Stimulated activated naive B cell treated with anti-CD40 and anti-IgM and Interleukin-4, amounts not matched to agents 10 μg/mL and 1 μg/mL and 100 μg/mL, for 72 hours (primary cell): ENCODE results near the gene TRIM29.
A peak's percentile ranks its signal among the peaks of the same experiment; 100 is the strongest.

ENCODE experiments used
- ATAC-seq, 2 donors: fragments of 150-1000 bp; cut with Tn5 transposase; replicated peaks; 2 replicates each; pipeline ENCODE4 v1.10.0; 2021; ENCODE audit warnings: moderate library complexity in 1 of 2
- DNase-seq: peaks from one replicate; pipeline ENCODE4 v3.0.0; 2021
- H3K27ac Mint-ChIP-seq: one replicate; pipeline ENCODE4 v1.8.0; 2022; ENCODE audit warnings: mild to moderate bottlenecking, mixed read lengths
- H3K27me3 Mint-ChIP-seq, 2 donors: one replicate each; pipeline ENCODE4 v1.8.0; 2022; ENCODE audit warnings: mixed read lengths in 2 of 2
- H3K36me3 Mint-ChIP-seq, 2 donors: one replicate each; pipeline ENCODE4 v1.8.0; 2022; ENCODE audit warnings: mixed read lengths in 2 of 2, mild to moderate bottlenecking in 1 of 2
- H3K4me1 Mint-ChIP-seq, 2 donors: one replicate each; pipeline ENCODE4 v1.8.0; 2022; ENCODE audit warnings: mixed read lengths in 2 of 2, mild to moderate bottlenecking in 1 of 2
- H3K4me3 Mint-ChIP-seq, 2 donors: one replicate each; pipeline ENCODE4 v1.8.0; 2022; ENCODE audit warnings: mild to moderate bottlenecking in 2 of 2, mixed read lengths in 2 of 2, moderate library complexity in 1 of 2
- H3K9me3 Mint-ChIP-seq, 2 donors: one replicate each; pipeline ENCODE4 v1.8.0; 2022; ENCODE audit warnings: mixed read lengths in 2 of 2, mild to moderate bottlenecking in 1 of 2

The TRIM29 gene

DNA sequence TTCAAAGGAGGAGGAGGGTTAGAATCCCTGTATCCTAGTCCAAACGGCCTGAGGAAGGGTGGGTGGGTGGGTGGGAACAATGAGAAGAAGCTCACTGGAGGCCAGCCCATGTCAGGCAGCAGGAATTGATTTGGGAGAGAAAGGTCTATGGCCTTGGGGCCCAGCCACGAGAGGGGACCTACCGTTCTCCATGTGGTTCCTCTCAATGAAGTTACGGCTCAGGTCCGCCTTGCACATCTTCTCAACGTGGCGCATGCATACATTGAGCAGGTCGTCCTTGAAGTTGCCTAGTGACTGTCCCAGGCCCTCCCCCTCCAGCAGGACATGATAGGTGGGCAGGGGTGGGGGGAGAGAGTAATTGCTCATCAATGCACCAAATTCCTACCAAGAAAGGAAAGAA lies 12.4 kb downstream of the TRIM29 start:
- H3K9me3 Mint-ChIP-seq: no peaks in the 10 kb centered on the region
- DNase-seq: no peak
- no peak overlapping the region for H3K4me3 Mint-ChIP-seq
- ATAC-seq: no peak
- H3K4me1 Mint-ChIP-seq: no peaks in the 10 kb centered on the region
- H3K36me3 Mint-ChIP-seq: no peaks in the 10 kb centered on the region
- peaks cover 6 to 15% of the 10 kb centered on the region in 2 donors for H3K27me3 Mint-ChIP-seq
- no peak overlapping the region for H3K27ac Mint-ChIP-seq

- ATAC-seq (peak; percentile 23 to 42), DNase-seq (no peak)
- Mint-ChIP-seq H3K9me3 (no peaks in the 10 kb centered on the region), H3K36me3 (no peaks in the 10 kb centered on the region), H3K27me3 (peaks cover 6 to 15% of the 10 kb centered on the region in 2 donors), H3K4me1 (no peaks in the 10 kb centered on the region), H3K27ac (no peak overlapping the region), H3K4me3 (no peak overlapping the region)
Observed at GRCh38 chr11:120125024-120125423, 12.9 kb downstream of the TRIM29 start.

DNA sequence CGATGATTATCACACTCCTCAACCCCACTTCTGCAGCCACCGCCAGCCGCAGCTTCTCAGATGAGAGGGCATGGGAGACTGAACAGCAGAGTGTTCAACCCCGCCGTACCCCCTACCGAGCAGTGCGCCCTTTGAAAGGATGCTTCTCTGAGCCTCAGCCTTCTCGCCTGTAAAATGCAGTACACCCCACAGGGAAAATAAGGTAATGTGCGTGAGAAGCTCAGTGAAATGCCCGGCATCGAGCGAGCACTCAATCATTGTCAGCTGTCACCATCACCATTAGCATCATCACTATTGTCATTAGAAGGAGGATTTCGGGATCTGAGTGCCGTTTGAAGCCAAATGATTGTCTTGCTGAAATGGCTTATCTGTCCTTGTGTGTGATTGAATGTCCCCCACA lies 13.6 kb downstream of the TRIM29 start:
- Mint-ChIP-seq H3K36me3 (no peaks in the 10 kb centered on the region), H3K9me3 (no peaks in the 10 kb centered on the region), H3K4me3 (no peak overlapping the region), H3K4me1 (no peaks in the 10 kb centered on the region), H3K27ac (no peak overlapping the region), H3K27me3 (peaks cover 6 to 15% of the 10 kb centered on the region in 2 donors)
- no peak for DNase-seq
- no peak for ATAC-seq

GRCh38 chr11:120123946-120124345 lies 14.0 kb downstream of the TRIM29 start:
- Mint-ChIP-seq H3K27me3 (peaks cover 6 to 15% of the 10 kb centered on the region in 2 donors), H3K4me1 (no peaks in the 10 kb centered on the region), H3K27ac (no peak overlapping the region), H3K9me3 (no peaks in the 10 kb centered on the region), H3K36me3 (no peaks in the 10 kb centered on the region), H3K4me3 (no peak overlapping the region)
- DNase-seq: no peak
- ATAC-seq: no peak

DNA sequence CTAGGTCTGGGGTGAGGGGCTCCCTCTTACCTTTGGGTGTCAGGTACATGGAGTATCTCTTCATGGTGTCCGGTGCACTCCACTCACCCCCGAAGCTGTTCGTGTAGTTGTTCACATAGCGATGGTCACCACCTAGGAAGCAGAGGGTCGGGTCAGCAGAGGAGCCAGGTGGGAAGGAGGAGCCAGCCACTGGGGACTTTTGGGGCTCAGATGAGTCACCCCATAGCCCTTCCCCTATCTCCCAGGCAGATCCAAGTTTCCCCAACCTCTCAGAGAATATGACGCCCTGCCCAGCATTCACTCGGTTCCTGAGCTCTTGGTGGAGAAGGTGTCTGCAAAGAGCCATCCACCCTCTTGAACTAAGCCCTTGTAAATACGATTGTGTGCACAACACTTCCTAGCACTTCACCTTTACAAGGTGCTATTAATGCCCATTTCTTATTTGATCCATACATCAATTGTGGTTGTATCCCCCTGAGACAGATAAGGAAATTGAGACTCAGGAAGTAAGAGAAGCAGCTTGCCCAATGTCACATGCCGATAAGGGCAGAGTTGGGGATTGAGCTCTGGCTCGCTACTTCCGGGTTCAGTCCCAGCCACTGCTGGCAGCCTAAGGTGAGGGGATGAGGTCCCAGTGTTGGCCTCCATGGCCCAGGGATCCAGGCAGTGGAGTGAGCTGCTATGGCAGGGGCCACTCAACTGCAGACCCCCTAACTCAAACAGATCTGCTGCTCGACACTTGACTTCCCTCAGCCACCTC lies 14.8 kb downstream of the TRIM29 start:
- H3K27me3 Mint-ChIP-seq: peaks cover 6 to 20% of the 10 kb centered on the region in 2 donors
- no peak for ATAC-seq

GRCh38 chr11:120121914-120122473 lies 15.9 kb downstream of the TRIM29 start:
- ATAC-seq (no peak), DNase-seq (no peak)
- no peaks in the 10 kb centered on the region for H3K9me3 Mint-ChIP-seq
- H3K27me3 Mint-ChIP-seq: peaks cover 6 to 21% of the 10 kb centered on the region in 2 donors
- H3K4me3 Mint-ChIP-seq: no peak overlapping the region
- no peaks in the 10 kb centered on the region for H3K36me3 Mint-ChIP-seq
- H3K27ac Mint-ChIP-seq: no peak overlapping the region
- no peaks in the 10 kb centered on the region for H3K4me1 Mint-ChIP-seq

More for the DNA sequence above, 14.8 kb downstream of the TRIM29 start:
- Mint-ChIP-seq H3K9me3 (no peaks in the 10 kb centered on the region), H3K27ac (no peak overlapping the region), H3K36me3 (no peaks in the 10 kb centered on the region), H3K4me1 (no peaks in the 10 kb centered on the region), H3K4me3 (no peak overlapping the region)
- DNase-seq: no peak

GRCh38 chr11:120121336-120121735 lies 16.6 kb downstream of the TRIM29 start:
- no peak for ATAC-seq
- Mint-ChIP-seq H3K4me3 (no peak overlapping the region), H3K4me1 (no peaks in the 10 kb centered on the region), H3K36me3 (no peaks in the 10 kb centered on the region), H3K9me3 (no peaks in the 10 kb centered on the region), H3K27me3 (peaks cover 6 to 20% of the 10 kb centered on the region in 2 donors), H3K27ac (no peak overlapping the region)
- DNase-seq: no peak

DNA sequence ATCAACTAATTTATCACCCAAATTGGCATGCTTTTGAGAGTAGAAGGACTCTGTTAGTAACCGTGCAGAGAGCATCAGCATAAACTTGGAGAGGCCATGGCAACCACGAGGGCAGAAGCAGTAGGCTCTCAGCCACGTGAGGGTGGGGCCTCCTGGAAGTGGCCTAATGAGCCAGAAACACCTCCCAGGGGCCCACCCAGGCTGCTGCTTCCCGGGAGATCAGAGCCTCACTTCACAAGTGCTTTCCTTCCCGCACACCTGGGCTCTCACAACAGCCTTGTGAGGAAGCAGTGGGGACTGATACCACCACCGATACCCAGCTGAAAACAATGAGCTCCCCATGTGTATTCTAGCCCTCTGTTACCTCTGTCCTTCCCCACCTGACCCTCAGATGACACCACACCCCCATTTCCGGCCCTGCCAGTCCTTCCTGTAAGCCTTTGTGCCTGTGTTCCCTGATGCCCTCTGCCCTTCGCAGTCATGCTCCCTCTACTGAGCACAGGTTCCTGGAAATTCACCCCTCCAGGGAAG lies 17.0 kb downstream of the TRIM29 start:
- no peak overlapping the region for H3K27ac Mint-ChIP-seq
- no peak overlapping the region for H3K4me3 Mint-ChIP-seq
- H3K36me3 Mint-ChIP-seq: no peaks in the 10 kb centered on the region
- peaks cover 6 to 21% of the 10 kb centered on the region in 2 donors for H3K27me3 Mint-ChIP-seq
- H3K9me3 Mint-ChIP-seq: no peaks in the 10 kb centered on the region
- DNase-seq (no peak), ATAC-seq (no peak)
- H3K4me1 Mint-ChIP-seq: no peaks in the 10 kb centered on the region

DNA sequence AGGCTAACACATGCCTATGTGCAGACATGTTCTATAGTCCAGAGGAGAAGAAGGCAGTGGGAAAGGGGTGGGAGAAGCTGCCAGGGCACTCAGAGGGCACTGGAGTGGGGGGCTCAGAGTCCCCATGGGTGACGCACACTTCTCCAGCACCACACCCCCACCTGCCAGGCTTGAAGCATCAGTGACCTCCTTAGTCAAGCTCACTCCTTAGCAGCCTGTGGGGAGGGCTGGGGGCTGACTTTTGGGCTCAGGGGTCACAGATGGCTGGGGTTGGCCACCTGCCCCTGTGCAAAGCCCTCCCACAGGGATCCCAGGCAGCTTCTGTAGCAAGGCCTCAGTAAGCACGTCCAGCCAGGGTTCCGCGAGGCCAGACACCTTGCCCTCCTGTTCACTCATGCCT lies 18.8 kb downstream of the TRIM29 start:
- Mint-ChIP-seq H3K4me1 (no peaks in the 10 kb centered on the region), H3K27ac (no peak overlapping the region), H3K36me3 (no peaks in the 10 kb centered on the region), H3K9me3 (no peaks in the 10 kb centered on the region), H3K27me3 (peaks cover 14 to 21% of the 10 kb centered on the region in 2 donors), H3K4me3 (no peak overlapping the region)
- no peak for DNase-seq
- no peak for ATAC-seq

- no peak for DNase-seq
- ATAC-seq: no peak
- Mint-ChIP-seq H3K27me3 (peaks cover 14 to 21% of the 10 kb centered on the region in 2 donors), H3K4me3 (no peak overlapping the region), H3K4me1 (no peaks in the 10 kb centered on the region), H3K27ac (no peak overlapping the region), H3K9me3 (no peaks in the 10 kb centered on the region), H3K36me3 (no peaks in the 10 kb centered on the region)
Observed at GRCh38 chr11:120117991-120118390, 19.9 kb downstream of the TRIM29 start.

GRCh38 chr11:120116966-120117365 lies 20.9 kb downstream of the TRIM29 start:
- H3K9me3 Mint-ChIP-seq: no peaks in the 10 kb centered on the region
- no peak overlapping the region for H3K27ac Mint-ChIP-seq
- H3K36me3 Mint-ChIP-seq: no peaks in the 10 kb centered on the region
- ATAC-seq (no peak), DNase-seq (no peak)
- H3K27me3 Mint-ChIP-seq: peaks cover 15 to 24% of the 10 kb centered on the region in 2 donors
- H3K4me1 Mint-ChIP-seq: no peaks in the 10 kb centered on the region
- no peak overlapping the region for H3K4me3 Mint-ChIP-seq

- no peak overlapping the region for H3K4me3 Mint-ChIP-seq
- H3K36me3 Mint-ChIP-seq: no peaks in the 10 kb centered on the region
- H3K4me1 Mint-ChIP-seq: no peaks in the 10 kb centered on the region
- no peak overlapping the region for H3K27ac Mint-ChIP-seq
- no peaks in the 10 kb centered on the region for H3K9me3 Mint-ChIP-seq
- DNase-seq (no peak), ATAC-seq (no peak)
- peaks cover 16 to 23% of the 10 kb centered on the region in 2 donors for H3K27me3 Mint-ChIP-seq
Observed at GRCh38 chr11:120115272-120116000, 22.5 kb downstream of the TRIM29 start.

GRCh38 chr11:120112174-120112796 lies 25.6 kb downstream of the TRIM29 start:
- ATAC-seq (no peak), DNase-seq (no peak)
- Mint-ChIP-seq H3K4me1 (no peaks in the 10 kb centered on the region), H3K36me3 (no peaks in the 10 kb centered on the region), H3K27me3 (peaks cover 14 to 30% of the 10 kb centered on the region in 2 donors), H3K9me3 (no peaks in the 10 kb centered on the region), H3K27ac (no peak overlapping the region), H3K4me3 (no peak overlapping the region)

DNA sequence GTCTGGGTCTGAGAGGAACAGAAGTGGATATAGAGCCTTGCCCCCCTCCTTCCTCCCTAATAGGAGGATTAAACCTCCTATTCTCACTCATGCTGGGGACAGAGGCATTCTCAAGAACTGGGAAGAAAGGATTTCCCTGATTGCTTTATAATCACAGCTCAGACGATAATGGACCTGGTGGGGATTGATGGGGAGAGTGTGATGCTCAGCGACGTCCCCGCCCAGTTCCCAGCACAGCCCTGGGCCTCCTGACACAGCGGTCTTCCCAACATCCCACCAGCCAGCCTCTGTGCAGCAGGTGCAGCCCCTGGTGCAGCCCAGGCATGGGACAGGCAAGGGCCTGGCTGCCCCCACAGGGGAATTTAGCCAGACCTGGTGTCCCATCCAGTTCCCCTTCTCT lies 28.4 kb downstream of the TRIM29 start:
- DNase-seq: no peak
- ATAC-seq: no peak
- Mint-ChIP-seq H3K4me3 (no peak overlapping the region), H3K9me3 (no peaks in the 10 kb centered on the region), H3K36me3 (no peaks in the 10 kb centered on the region), H3K27me3 (peaks cover 23 to 35% of the 10 kb centered on the region in 2 donors), H3K4me1 (no peaks in the 10 kb centered on the region), H3K27ac (no peak overlapping the region)
